ENCODE measurements around the gene TFF3. TPM values are rescaled to one million over a fixed set of nuclear protein-coding genes. Genes with fewer than 3 reads are reported as not detected.

Gene TFF3
- total RNA-seq, 1 donor from 2014 or later = 40.3 TPM

- H3K27ac Mint-ChIP-seq = no peak overlapping the region
Observed at GRCh38 chr21:42302794-42303193, 12.4 kb downstream of the TFF3 start.

DNA sequence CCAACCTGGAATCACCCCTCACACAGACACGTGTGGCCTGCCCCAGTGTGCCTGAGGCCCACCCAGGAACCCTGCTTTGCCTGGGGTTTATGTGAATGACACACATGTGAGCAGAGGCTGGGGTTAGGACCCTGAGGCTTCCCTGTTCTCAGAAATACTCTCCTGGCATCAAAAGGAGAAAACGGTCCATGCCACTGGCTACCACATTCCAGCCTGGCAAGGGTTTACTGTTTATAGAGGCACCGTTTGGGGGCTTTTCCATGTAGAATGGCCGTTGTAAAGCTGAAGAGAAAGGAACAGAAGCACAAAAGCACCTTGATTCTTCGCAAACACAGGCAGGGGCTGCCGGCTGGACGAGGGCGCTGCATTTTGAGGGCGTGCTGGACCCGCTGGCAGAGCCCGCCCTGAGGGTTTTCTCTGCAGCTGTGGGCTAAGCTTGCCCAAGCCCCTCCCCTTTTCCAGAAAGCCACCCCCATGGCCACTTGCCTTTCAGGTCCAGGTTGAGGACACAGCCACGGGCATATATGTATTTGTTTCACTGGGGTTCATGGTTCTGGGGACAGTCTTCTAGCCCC, 13.0 kb downstream of the TFF3 start:
- Mint-ChIP-seq H3K27ac (no peak overlapping the region), H3K36me3 (ENCODE audit: insufficient read depth) (peaks cover 1% of the 10 kb centered on the region), H3K27me3 (peaks cover 19% of the 10 kb centered on the region), H3K9me3 (ENCODE audit: low read depth) (no peaks in the 10 kb centered on the region), H3K4me3 (ENCODE audit: low read depth) (no peak overlapping the region), H3K4me1 (ENCODE audit: low read depth) (no peaks in the 10 kb centered on the region)
- TF ChIP-seq, protein P1, sequence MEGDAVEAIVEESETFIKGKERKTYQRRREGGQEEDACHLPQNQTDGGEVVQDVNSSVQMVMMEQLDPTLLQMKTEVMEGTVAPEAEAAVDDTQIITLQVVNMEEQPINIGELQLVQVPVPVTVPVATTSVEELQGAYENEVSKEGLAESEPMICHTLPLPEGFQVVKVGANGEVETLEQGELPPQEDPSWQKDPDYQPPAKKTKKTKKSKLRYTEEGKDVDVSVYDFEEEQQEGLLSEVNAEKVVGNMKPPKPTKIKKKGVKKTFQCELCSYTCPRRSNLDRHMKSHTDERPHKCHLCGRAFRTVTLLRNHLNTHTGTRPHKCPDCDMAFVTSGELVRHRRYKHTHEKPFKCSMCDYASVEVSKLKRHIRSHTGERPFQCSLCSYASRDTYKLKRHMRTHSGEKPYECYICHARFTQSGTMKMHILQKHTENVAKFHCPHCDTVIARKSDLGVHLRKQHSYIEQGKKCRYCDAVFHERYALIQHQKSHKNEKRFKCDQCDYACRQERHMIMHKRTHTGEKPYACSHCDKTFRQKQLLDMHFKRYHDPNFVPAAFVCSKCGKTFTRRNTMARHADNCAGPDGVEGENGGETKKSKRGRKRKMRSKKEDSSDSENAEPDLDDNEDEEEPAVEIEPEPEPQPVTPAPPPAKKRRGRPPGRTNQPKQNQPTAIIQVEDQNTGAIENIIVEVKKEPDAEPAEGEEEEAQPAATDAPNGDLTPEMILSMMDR (IDR thresholded peaks at IDR 0.05; ENCODE audit: unreplicated experiment) = no peak
- no peak for DNase-seq (ENCODE audit: low spot score, unreplicated experiment)

More at GRCh38 chr21:42302794-42303193, 12.4 kb downstream of the TFF3 start:
- Mint-ChIP-seq H3K27me3 (peaks cover 16% of the 10 kb centered on the region), H3K4me3 (ENCODE audit: low read depth) (no peak overlapping the region), H3K9me3 (ENCODE audit: low read depth) (no peaks in the 10 kb centered on the region), H3K4me1 (ENCODE audit: low read depth) (no peaks in the 10 kb centered on the region), H3K36me3 (ENCODE audit: insufficient read depth) (no peaks in the 10 kb centered on the region)
- DNase-seq (ENCODE audit: low spot score, unreplicated experiment) = no peak
- TF ChIP-seq, protein P1 (IDR thresholded peaks at IDR 0.05; ENCODE audit: unreplicated experiment) = no peak

- peaks cover 2% of the 10 kb centered on the region for H3K36me3 Mint-ChIP-seq (ENCODE audit: insufficient read depth)
- H3K27me3 Mint-ChIP-seq = peaks cover 19% of the 10 kb centered on the region
- TF ChIP-seq, protein P1 (IDR thresholded peaks at IDR 0.05; ENCODE audit: unreplicated experiment) = no peak
Observed at GRCh38 chr21:42301371-42302075, 13.7 kb downstream of the TFF3 start.

GRCh38 chr21:42300956-42301355, 14.3 kb downstream of the TFF3 start:
- Mint-ChIP-seq H3K27ac (no peak overlapping the region), H3K9me3 (ENCODE audit: low read depth) (no peaks in the 10 kb centered on the region), H3K4me3 (ENCODE audit: low read depth) (no peak overlapping the region), H3K27me3 (peaks cover 24% of the 10 kb centered on the region), H3K36me3 (ENCODE audit: insufficient read depth) (peaks cover 2% of the 10 kb centered on the region), H3K4me1 (ENCODE audit: low read depth) (no peaks in the 10 kb centered on the region)
- DNase-seq (ENCODE audit: low spot score, unreplicated experiment) = no peak
- TF ChIP-seq, protein P1 (IDR thresholded peaks at IDR 0.05; ENCODE audit: unreplicated experiment) = no peak

More at GRCh38 chr21:42301371-42302075, 13.7 kb downstream of the TFF3 start:
- H3K4me3 Mint-ChIP-seq (ENCODE audit: low read depth) = no peak overlapping the region
- H3K9me3 Mint-ChIP-seq (ENCODE audit: low read depth) = no peaks in the 10 kb centered on the region
- H3K27ac Mint-ChIP-seq = no peak overlapping the region
- no peaks in the 10 kb centered on the region for H3K4me1 Mint-ChIP-seq (ENCODE audit: low read depth)
- no peak for DNase-seq (ENCODE audit: low spot score, unreplicated experiment)

DNA sequence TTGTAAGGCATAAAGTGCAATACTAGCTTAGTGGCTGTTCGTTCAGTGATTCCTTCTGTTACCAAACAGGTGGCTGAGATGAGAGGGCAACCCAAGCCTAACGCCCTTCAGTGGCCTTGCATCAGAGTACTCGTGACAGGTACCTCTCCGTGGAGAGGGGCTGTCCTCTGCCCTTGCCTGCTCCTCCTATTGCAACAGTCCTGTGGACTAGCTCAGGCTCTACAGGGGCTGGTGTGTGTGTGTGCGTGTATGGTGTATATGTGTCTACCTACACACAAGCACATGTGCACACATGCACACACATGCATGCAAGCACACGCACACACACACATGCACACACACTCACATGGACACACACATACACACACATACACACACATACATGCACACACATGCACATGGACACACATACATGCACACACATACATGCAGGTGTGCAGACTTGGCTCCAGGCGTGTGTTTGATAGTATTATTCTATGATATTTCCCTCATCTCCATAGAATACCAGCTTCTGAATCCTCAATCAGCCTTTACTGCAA, 15.1 kb downstream of the TFF3 start:
- peaks cover 2% of the 10 kb centered on the region for H3K36me3 Mint-ChIP-seq (ENCODE audit: insufficient read depth)
- no peak overlapping the region for H3K27ac Mint-ChIP-seq
- H3K4me1 Mint-ChIP-seq (ENCODE audit: low read depth) = no peaks in the 10 kb centered on the region
- H3K4me3 Mint-ChIP-seq (ENCODE audit: low read depth) = no peak overlapping the region
- no peak for DNase-seq (ENCODE audit: low spot score, unreplicated experiment)
- no peaks in the 10 kb centered on the region for H3K9me3 Mint-ChIP-seq (ENCODE audit: low read depth)
- TF ChIP-seq, protein P1 (IDR thresholded peaks at IDR 0.05; ENCODE audit: unreplicated experiment) = no peak
- peaks cover 32% of the 10 kb centered on the region for H3K27me3 Mint-ChIP-seq

Data from progenitor cell of endocrine pancreas (in vitro differentiated cells).